Measurements from ENCODE around the gene LRRK1.

The LRRK1 gene

GRCh38 chr15:101050623-101051290 is 131.6 kb downstream of the LRRK1 start:
- CTCF ChIA-PET: no interaction called here
- TF ChIP-seq, protein P1, sequence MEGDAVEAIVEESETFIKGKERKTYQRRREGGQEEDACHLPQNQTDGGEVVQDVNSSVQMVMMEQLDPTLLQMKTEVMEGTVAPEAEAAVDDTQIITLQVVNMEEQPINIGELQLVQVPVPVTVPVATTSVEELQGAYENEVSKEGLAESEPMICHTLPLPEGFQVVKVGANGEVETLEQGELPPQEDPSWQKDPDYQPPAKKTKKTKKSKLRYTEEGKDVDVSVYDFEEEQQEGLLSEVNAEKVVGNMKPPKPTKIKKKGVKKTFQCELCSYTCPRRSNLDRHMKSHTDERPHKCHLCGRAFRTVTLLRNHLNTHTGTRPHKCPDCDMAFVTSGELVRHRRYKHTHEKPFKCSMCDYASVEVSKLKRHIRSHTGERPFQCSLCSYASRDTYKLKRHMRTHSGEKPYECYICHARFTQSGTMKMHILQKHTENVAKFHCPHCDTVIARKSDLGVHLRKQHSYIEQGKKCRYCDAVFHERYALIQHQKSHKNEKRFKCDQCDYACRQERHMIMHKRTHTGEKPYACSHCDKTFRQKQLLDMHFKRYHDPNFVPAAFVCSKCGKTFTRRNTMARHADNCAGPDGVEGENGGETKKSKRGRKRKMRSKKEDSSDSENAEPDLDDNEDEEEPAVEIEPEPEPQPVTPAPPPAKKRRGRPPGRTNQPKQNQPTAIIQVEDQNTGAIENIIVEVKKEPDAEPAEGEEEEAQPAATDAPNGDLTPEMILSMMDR (conservative IDR thresholded peaks at IDR 0.05; ENCODE audit: low read depth): no peak
- POLR2A ChIA-PET (ENCODE audit: low non-redundant PET): no interaction called here
- no peak overlapping the region for H3K27ac ChIP-seq
- no peak for DNase-seq (ENCODE audit: low spot score)

- CTCF ChIA-PET: no interaction called here
- TF ChIP-seq, protein P1 (conservative IDR thresholded peaks at IDR 0.05; ENCODE audit: low read depth): no peak
- no peak overlapping the region for H3K27ac ChIP-seq
- DNase-seq (ENCODE audit: low spot score): no peak
- POLR2A ChIA-PET (ENCODE audit: low non-redundant PET): no interaction called here
These were observed 132.3 kb downstream of the LRRK1 start for GRCh38 chr15:101051291-101052030.

GRCh38 chr15:101052031-101052620 is 133.0 kb downstream of the LRRK1 start:
- POLR2A ChIA-PET (ENCODE audit: low non-redundant PET): no interaction called here
- no peak overlapping the region for H3K27ac ChIP-seq
- TF ChIP-seq, protein P1 (conservative IDR thresholded peaks at IDR 0.05; ENCODE audit: low read depth): no peak
- no peak for DNase-seq (ENCODE audit: low spot score)
- CTCF ChIA-PET: interaction anchor here (0.5 to 1.2 kb wide), 2 partner anchors 19 to 34 kb away, joined by 3 to 4 read pairs; no protein-coding TSS in a partner anchor

DNA sequence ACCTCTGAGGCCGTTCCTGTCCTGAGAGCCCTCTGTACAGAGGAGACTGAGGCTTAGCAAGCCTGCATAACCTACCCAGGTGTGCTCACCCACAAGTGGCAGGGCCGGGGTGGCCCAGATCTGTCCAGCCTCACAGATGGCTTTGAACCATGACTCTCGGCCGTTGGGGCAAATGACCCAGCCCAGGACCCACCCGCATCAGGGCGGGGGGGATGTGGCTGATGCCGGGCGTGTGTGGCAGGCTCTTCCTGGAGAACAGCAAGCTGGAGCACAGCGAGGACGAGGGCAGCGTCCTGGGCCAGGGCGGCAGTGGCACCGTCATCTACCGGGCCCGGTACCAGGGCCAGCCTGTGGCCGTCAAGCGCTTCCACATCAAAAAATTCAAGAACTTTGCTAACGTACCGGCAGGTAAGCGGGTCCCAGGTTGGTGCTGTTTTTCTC is 133.5 kb downstream of the LRRK1 start:
- no peak for DNase-seq (ENCODE audit: low spot score)
- TF ChIP-seq, protein P1 (conservative IDR thresholded peaks at IDR 0.05; ENCODE audit: low read depth): no peak
- ChIA-PET POLR2A (ENCODE audit: low non-redundant PET) (no interaction called here), CTCF (interaction anchor here (0.5 to 1.2 kb wide), 2 partner anchors 18 to 34 kb away, joined by 3 to 4 read pairs; no protein-coding TSS in a partner anchor)
- H3K27ac ChIP-seq: no peak overlapping the region

- TF ChIP-seq, protein P1 (conservative IDR thresholded peaks at IDR 0.05; ENCODE audit: low read depth): no peak
- no peak for DNase-seq (ENCODE audit: low spot score)
- ChIA-PET CTCF (interaction anchor here (1.2 kb wide), 1 partner anchor 18 kb away, joined by 4 read pairs; no protein-coding TSS in a partner anchor), POLR2A (ENCODE audit: low non-redundant PET) (no interaction called here)
- 0 out of 2 replicates have a peak overlapping the region, but pooled peaks have one; percentile 8 for H3K27ac ChIP-seq
These were observed 134.1 kb downstream of the LRRK1 start for GRCh38 chr15:101053261-101053660.

DNA sequence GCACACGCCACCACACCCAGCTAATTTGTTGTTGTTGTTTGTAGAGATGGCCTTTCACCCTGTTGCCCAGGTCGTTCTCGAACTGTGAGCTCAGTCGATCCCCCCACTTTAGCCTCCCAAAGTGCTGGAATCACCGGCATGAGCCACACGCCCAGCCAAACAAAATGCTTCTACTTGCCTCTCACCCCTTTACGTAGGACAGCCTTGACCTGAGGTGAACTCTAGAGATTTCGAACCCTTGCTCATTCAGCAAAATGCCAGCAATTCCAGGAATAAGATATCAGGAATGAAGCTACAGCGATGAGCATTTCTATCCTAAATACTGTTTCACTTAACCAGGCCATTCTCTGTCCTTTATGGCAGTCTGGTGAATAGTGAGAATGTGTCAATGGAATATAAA is 135.0 kb downstream of the LRRK1 start:
- no peak for DNase-seq (ENCODE audit: low spot score)
- ChIA-PET CTCF (no interaction called here), POLR2A (ENCODE audit: low non-redundant PET) (no interaction called here)
- no peak overlapping the region for H3K27ac ChIP-seq
- TF ChIP-seq, protein P1 (conservative IDR thresholded peaks at IDR 0.05; ENCODE audit: low read depth): no peak
